Measurements from ENCODE around the gene KMT2E. TPM values are rescaled to one million over a fixed set of nuclear protein-coding genes. Genes with fewer than 3 reads are reported as not detected.

Gene KMT2E
- total RNA-seq, 1 experiment from 2014 or later, result 52.3 TPM

DNA sequence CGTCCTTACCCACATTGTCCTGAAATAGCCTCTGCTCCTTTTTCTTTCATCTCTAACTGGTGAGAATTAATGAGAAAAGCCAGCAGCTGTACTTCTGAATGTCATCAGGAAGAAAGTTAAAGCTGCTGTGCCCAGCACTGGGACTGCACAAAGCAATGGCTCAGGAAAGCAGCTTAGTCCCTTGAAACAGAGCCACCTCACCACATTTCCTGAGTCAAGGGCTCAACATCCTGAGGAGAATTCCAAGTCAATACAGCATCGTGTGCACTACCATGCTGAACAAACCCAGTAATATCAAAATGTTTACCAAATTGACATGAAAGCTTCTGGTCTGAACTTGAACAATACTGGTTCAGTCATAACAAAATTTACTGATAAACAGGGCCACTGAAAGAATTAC lies 140.1 kb downstream of the KMT2E start (continued):
- TF ChIP-seq, protein P1, sequence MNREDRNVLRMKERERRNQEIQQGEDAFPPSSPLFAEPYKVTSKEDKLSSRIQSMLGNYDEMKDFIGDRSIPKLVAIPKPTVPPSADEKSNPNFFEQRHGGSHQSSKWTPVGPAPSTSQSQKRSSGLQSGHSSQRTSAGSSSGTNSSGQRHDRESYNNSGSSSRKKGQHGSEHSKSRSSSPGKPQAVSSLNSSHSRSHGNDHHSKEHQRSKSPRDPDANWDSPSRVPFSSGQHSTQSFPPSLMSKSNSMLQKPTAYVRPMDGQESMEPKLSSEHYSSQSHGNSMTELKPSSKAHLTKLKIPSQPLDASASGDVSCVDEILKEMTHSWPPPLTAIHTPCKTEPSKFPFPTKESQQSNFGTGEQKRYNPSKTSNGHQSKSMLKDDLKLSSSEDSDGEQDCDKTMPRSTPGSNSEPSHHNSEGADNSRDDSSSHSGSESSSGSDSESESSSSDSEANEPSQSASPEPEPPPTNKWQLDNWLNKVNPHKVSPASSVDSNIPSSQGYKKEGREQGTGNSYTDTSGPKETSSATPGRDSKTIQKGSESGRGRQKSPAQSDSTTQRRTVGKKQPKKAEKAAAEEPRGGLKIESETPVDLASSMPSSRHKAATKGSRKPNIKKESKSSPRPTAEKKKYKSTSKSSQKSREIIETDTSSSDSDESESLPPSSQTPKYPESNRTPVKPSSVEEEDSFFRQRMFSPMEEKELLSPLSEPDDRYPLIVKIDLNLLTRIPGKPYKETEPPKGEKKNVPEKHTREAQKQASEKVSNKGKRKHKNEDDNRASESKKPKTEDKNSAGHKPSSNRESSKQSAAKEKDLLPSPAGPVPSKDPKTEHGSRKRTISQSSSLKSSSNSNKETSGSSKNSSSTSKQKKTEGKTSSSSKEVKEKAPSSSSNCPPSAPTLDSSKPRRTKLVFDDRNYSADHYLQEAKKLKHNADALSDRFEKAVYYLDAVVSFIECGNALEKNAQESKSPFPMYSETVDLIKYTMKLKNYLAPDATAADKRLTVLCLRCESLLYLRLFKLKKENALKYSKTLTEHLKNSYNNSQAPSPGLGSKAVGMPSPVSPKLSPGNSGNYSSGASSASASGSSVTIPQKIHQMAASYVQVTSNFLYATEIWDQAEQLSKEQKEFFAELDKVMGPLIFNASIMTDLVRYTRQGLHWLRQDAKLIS (CRISPR knock-in tag; IDR thresholded peaks at IDR 0.05; ENCODE audit: borderline replicate concordance), result no peak
- no peak for TF ChIP-seq ZNF138 (CRISPR knock-in tag; conservative IDR thresholded peaks at IDR 0.05)
- TF ChIP-seq, protein P2, sequence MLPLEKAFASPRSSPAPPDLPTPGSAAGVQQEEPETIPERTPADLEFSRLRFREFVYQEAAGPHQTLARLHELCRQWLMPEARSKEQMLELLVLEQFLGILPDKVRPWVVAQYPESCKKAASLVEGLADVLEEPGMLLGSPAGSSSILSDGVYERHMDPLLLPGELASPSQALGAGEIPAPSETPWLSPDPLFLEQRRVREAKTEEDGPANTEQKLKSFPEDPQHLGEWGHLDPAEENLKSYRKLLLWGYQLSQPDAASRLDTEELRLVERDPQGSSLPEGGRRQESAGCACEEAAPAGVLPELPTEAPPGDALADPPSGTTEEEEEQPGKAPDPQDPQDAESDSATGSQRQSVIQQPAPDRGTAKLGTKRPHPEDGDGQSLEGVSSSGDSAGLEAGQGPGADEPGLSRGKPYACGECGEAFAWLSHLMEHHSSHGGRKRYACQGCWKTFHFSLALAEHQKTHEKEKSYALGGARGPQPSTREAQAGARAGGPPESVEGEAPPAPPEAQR (CRISPR knock-in tag; IDR thresholded peaks at IDR 0.05), result no peak

DNA sequence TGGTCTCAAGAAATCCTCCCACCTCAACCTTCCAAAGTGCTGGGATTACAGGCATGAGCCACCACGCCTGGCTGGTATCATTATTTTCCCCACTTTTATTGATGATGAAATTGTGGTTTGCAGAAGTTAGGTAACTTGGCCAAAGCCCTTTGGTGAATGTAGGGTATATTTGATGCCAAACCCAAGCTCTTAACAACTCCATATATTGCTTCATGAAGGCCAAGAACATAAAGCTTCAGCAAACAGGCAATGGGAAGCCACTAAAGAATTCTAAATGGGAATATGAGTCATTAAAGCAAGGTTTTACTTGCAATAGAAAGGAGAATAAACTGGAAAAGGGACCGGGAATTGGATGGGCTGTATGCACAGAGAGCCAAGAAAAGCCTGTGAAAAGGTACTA lies 142.7 kb downstream of the KMT2E start:
- ATAC-seq (no peak), DNase-seq (ENCODE audit: low spot score) (no peak)
- Mint-ChIP-seq H3K4me3 (no peak overlapping the region), H3K9me3 (no peaks in the 10 kb centered on the region), H3K27me3 (ENCODE audit: low read depth) (no peaks in the 10 kb centered on the region), H3K27ac (no peak overlapping the region), H3K4me1 (0 out of 2 replicates have a peak, but pooled peaks cover 3% of the 10 kb centered on the region), H3K36me3 (0 out of 2 replicates have a peak, but pooled peaks cover 2% of the 10 kb centered on the region)
- POLR2A ChIA-PET, result no interaction called here
- TF ChIP-seq, protein P3, sequence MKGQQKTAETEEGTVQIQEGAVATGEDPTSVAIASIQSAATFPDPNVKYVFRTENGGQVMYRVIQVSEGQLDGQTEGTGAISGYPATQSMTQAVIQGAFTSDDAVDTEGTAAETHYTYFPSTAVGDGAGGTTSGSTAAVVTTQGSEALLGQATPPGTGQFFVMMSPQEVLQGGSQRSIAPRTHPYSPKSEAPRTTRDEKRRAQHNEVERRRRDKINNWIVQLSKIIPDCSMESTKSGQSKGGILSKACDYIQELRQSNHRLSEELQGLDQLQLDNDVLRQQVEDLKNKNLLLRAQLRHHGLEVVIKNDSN (CRISPR knock-in tag; IDR thresholded peaks at IDR 0.05), result no peak
- TF ChIP-seq JUN (CRISPR knock-in tag; IDR thresholded peaks at IDR 0.05) (no peak), KAT7 (CRISPR knock-in tag; IDR thresholded peaks at IDR 0.05; ENCODE audit: borderline replicate concordance) (no peak)
- TF ChIP-seq, protein P4, sequence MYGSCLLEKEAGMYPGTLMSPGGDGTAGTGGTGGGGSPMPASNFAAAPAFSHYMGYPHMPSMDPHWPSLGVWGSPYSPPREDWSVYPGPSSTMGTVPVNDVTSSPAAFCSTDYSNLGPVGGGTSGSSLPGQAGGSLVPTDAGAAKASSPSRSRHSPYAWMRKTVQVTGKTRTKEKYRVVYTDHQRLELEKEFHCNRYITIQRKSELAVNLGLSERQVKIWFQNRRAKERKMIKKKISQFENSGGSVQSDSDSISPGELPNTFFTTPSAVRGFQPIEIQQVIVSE (CRISPR knock-in tag; IDR thresholded peaks at IDR 0.05; ENCODE audit: borderline replicate concordance), result no peak
- CTCF ChIA-PET, result no interaction called here

DNA sequence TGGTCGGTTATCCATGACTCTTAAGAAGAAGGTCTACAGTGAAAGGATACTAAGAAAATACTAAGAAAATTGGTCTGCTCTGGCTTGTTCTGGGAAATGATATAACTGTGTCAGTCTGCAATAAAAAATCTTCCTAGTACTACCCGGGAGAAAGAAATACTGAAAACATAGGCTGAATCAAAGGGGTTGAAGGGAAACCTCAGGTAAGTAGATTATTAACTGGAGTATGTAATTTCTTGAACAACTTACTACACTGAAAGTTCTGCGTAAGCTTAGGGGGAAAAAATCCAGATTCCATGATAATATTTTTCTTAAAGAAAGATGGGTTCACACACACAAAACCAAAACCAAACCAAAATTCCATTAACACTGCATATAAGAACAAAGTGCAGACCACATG lies 143.3 kb downstream of the KMT2E start:
- ChIA-PET POLR2A (no interaction called here), CTCF (no interaction called here)
- 0 out of 2 replicates have a peak, but pooled peaks cover 3% of the 10 kb centered on the region for H3K4me1 Mint-ChIP-seq
- ATAC-seq (no peak), DNase-seq (ENCODE audit: low spot score) (no peak)
- H3K36me3 Mint-ChIP-seq, result 0 out of 2 replicates have a peak, but pooled peaks cover 2% of the 10 kb centered on the region
- no peak overlapping the region for H3K27ac Mint-ChIP-seq
- H3K4me3 Mint-ChIP-seq, result no peak overlapping the region
- no peaks in the 10 kb centered on the region for H3K27me3 Mint-ChIP-seq (ENCODE audit: low read depth)
- no peaks in the 10 kb centered on the region for H3K9me3 Mint-ChIP-seq
- TF ChIP-seq FOXK1 (CRISPR knock-in tag; IDR thresholded peaks at IDR 0.05) (no peak), SOX15 (CRISPR knock-in tag; IDR thresholded peaks at IDR 0.05) (no peak), SP1 (CRISPR knock-in tag; conservative IDR thresholded peaks at IDR 0.05) (no peak), HMGA2 (CRISPR knock-in tag; IDR thresholded peaks at IDR 0.05) (no peak), CREB1 (CRISPR knock-in tag; IDR thresholded peaks at IDR 0.05) (no peak), JAZF1 (CRISPR knock-in tag; IDR thresholded peaks at IDR 0.05) (no peak), ZNF121 (CRISPR knock-in tag; IDR thresholded peaks at IDR 0.05) (no peak), EMX1 (CRISPR knock-in tag; IDR thresholded peaks at IDR 0.05) (no peak), ETV6 (CRISPR knock-in tag; IDR thresholded peaks at IDR 0.05) (no peak)
- TF ChIP-seq, protein P1 (CRISPR knock-in tag; IDR thresholded peaks at IDR 0.05; ENCODE audit: borderline replicate concordance), result no peak
- TF ChIP-seq, protein P5, sequence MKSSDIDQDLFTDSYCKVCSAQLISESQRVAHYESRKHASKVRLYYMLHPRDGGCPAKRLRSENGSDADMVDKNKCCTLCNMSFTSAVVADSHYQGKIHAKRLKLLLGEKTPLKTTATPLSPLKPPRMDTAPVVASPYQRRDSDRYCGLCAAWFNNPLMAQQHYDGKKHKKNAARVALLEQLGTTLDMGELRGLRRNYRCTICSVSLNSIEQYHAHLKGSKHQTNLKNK (CRISPR knock-in tag; IDR thresholded peaks at IDR 0.05), result no peak
- TF ChIP-seq, protein P6, sequence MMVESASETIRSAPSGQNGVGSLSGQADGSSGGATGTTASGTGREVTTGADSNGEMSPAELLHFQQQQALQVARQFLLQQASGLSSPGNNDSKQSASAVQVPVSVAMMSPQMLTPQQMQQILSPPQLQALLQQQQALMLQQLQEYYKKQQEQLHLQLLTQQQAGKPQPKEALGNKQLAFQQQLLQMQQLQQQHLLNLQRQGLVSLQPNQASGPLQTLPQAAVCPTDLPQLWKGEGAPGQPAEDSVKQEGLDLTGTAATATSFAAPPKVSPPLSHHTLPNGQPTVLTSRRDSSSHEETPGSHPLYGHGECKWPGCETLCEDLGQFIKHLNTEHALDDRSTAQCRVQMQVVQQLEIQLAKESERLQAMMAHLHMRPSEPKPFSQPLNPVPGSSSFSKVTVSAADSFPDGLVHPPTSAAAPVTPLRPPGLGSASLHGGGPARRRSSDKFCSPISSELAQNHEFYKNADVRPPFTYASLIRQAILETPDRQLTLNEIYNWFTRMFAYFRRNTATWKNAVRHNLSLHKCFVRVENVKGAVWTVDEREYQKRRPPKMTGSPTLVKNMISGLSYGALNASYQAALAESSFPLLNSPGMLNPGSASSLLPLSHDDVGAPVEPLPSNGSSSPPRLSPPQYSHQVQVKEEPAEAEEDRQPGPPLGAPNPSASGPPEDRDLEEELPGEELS (CRISPR knock-in tag; IDR thresholded peaks at IDR 0.05), result no peak
- TF ChIP-seq, protein P7, sequence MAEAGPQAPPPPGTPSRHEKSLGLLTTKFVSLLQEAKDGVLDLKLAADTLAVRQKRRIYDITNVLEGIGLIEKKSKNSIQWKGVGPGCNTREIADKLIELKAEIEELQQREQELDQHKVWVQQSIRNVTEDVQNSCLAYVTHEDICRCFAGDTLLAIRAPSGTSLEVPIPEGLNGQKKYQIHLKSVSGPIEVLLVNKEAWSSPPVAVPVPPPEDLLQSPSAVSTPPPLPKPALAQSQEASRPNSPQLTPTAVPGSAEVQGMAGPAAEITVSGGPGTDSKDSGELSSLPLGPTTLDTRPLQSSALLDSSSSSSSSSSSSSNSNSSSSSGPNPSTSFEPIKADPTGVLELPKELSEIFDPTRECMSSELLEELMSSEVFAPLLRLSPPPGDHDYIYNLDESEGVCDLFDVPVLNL (CRISPR knock-in tag; IDR thresholded peaks at IDR 0.05; ENCODE audit: borderline replicate concordance, low read depth), result no peak
